ENCODE results near the gene GPR15. TPM values are rescaled to one million over a fixed set of nuclear protein-coding genes. Genes with fewer than 3 reads are reported as not detected.

Gene GPR15
- total RNA-seq, 4 donors from 2014 or later, result 0.44 TPM; not detected in 3

- DNase-seq (ENCODE audit: low spot score), result no peak
- TF ChIP-seq CTCF (IDR thresholded peaks at IDR 0.05), result no peak
- ATAC-seq (ENCODE audit: low FRiP score), result no peak
These were observed 52.0 kb downstream of the GPR15 start for GRCh38 chr3:98583766-98584165.

Small RNA genes within 50 kb of the gene (small RNA-seq; reads per million reads assigned to genes)
- not detected for gene RPL38P4

Other genes starting within 250 kb of the GPR15 start
- not detected for gene OR5H2, start 249.5 kb upstream of the GPR15 start, total RNA-seq
- not detected for gene OR5K4, start 178.1 kb upstream of the GPR15 start, total RNA-seq
- not detected for gene OR5K3, start 141.3 kb upstream of the GPR15 start, total RNA-seq
- gene OR5K1, start 68.8 kb upstream of the GPR15 start, total RNA-seq, result not detected
- gene OR5K2, start 34.3 kb upstream of the GPR15 start, total RNA-seq, result not detected
- 100 to 1,000 TPM; 116 to 155 (median 139) TPM for gene CLDND1, start 9.1 kb upstream of the GPR15 start, total RNA-seq
- gene CPOX, start 61.6 kb downstream of the GPR15 start, total RNA-seq, result 10 to 100 TPM; 10.6 to 27.7 (median 15.1) TPM
- gene ST3GAL6, start 231.4 kb downstream of the GPR15 start, total RNA-seq, result 10 to 100 TPM in 3 of 4 donors, 1 to 10 TPM in 1; 8.5 to 19.4 (median 16.0) TPM